GM23248 (cell line): ENCODE measurements around the gene FOXO1. TPM values are rescaled to one million over a fixed set of nuclear protein-coding genes. Genes with fewer than 3 reads are reported as not detected.

Experiments
- DNase-seq: peaks from one replicate; pipeline ENCODE4 v3.0.0-alpha.2; 2015
- H2AFZ ChIP-seq: fragments of 200-600 bp; sonication (generic); 2 replicates; pipeline ENCODE4 v1.6.1; 2016; ENCODE audit warnings: antibody characterized with exemption
- H3F3A ChIP-seq: fragments of 200-600 bp; sonication (generic); 2 replicates; pipeline ENCODE4 v1.6.1; 2016; ENCODE audit warnings: mild to moderate bottlenecking, antibody characterized with exemption, mixed run types; ENCODE audit not compliant: insufficient read depth
- H3K27ac ChIP-seq: fragments of 200-600 bp; sonication (generic); 2 replicates; pipeline ENCODE4 v1.5.1; 2016; ENCODE audit warnings: mild to moderate bottlenecking
- H3K27me3 ChIP-seq: fragments of 200-600 bp; sonication (generic); replicated peaks from 2 replicates; pipeline ENCODE4 v1.6.1; 2016; ENCODE audit warnings: mild to moderate bottlenecking; ENCODE audit not compliant: insufficient read depth
- H3K36me3 ChIP-seq: fragments of 200-600 bp; sonication (generic); 2 replicates; pipeline ENCODE4 v1.6.1; 2016; ENCODE audit warnings: low read depth, mild to moderate bottlenecking
- H3K4me1 ChIP-seq: fragments of 200-600 bp; sonication (generic); 2 replicates; pipeline ENCODE4 v1.6.1; 2016; ENCODE audit warnings: mild to moderate bottlenecking; ENCODE audit not compliant: insufficient read depth
- H3K4me2 ChIP-seq: fragments of 200-600 bp; sonication (generic); one replicate; pipeline ENCODE4 v1.6.1; 2016; ENCODE audit warnings: mild to moderate bottlenecking; ENCODE audit not compliant: unreplicated experiment
- H3K4me3 ChIP-seq: fragments of 200-600 bp; sonication (generic); 2 replicates; pipeline ENCODE4 v1.5.1; 2016; ENCODE audit warnings: mild to moderate bottlenecking
- H3K79me2 ChIP-seq: fragments of 200-600 bp; sonication (generic); 2 replicates; pipeline ENCODE4 v1.6.1; 2016; ENCODE audit warnings: mild to moderate bottlenecking; ENCODE audit not compliant: insufficient read depth
- H3K9ac ChIP-seq: fragments of 200-600 bp; sonication (generic); 2 replicates; pipeline ENCODE4 v1.6.1; 2016; ENCODE audit warnings: mild to moderate bottlenecking
- H3K9me2 ChIP-seq: fragments of 200-600 bp; sonication (generic); 2 replicates; pipeline ENCODE4 v1.6.1; 2016; ENCODE audit warnings: mixed run types, mild to moderate bottlenecking, moderate library complexity; ENCODE audit not compliant: insufficient read depth
- H3K9me3 ChIP-seq: fragments of 200-600 bp; sonication (generic); one replicate; pipeline ENCODE4 v1.6.1; 2017; ENCODE audit warnings: low read depth
- H4K20me1 ChIP-seq: fragments of 200-600 bp; sonication (generic); 2 replicates; pipeline ENCODE4 v1.6.0; 2016; ENCODE audit not compliant: insufficient read depth
- EZH2 ChIP-seq: fragments of 200-600 bp; sonication (generic); IDR thresholded peaks from 2 replicates; pipeline ENCODE4 v1.6.1; 2018; ENCODE audit warnings: antibody characterized with exemption, mild to moderate bottlenecking; ENCODE audit not compliant: insufficient read depth, poor library complexity, severe bottlenecking
- EZH2phosphoT487 ChIP-seq: fragments of 200-600 bp; sonication (generic); IDR thresholded peaks from 2 replicates; pipeline ENCODE4 v1.6.1; 2018; ENCODE audit warnings: antibody characterized with exemption, moderate library complexity, mild to moderate bottlenecking, low read depth; ENCODE audit not compliant: insufficient read depth
- WGBS, 2 experiments: methylation state at CpG; one replicate each; pipeline ENCODE4 v1.1.6; 2015 to 2017; ENCODE audit warnings: low lambda C conversion rate in 2 of 2, low coverage in 1 of 2; ENCODE audit errors: missing lambda C conversion rate in 2 of 2; 5-methylcytosine and 5-hydroxymethylcytosine counted together
- in situ Hi-C: fragments of 300-500 bp; cut with MboI; formaldehyde crosslinking; loops from 2 replicates; pipeline ENCODE4 v1.15.0; 2020
- polyA plus RNA-seq: library from polyadenylated mRNA; unstranded; fragments of >200 nt; fragmentation: Nextera tagmentation; extraction: Ambion mirVana; gene quantifications from 2 replicates; pipeline ENCODE4 v1.2.1, GENCODE V29; 2016
- total RNA-seq: library from RNA; depleted of rRNA; stranded (reverse); fragments of >200 nt; shearing (Covaris generic); gene quantifications from 2 replicates; pipeline ENCODE4 v1.2.3, GENCODE V29; 2014

The FOXO1 gene
- total and polyA plus RNA-seq, 2 experiments from 2014 or later, result 0.59 to 1.1 TPM

DNA sequence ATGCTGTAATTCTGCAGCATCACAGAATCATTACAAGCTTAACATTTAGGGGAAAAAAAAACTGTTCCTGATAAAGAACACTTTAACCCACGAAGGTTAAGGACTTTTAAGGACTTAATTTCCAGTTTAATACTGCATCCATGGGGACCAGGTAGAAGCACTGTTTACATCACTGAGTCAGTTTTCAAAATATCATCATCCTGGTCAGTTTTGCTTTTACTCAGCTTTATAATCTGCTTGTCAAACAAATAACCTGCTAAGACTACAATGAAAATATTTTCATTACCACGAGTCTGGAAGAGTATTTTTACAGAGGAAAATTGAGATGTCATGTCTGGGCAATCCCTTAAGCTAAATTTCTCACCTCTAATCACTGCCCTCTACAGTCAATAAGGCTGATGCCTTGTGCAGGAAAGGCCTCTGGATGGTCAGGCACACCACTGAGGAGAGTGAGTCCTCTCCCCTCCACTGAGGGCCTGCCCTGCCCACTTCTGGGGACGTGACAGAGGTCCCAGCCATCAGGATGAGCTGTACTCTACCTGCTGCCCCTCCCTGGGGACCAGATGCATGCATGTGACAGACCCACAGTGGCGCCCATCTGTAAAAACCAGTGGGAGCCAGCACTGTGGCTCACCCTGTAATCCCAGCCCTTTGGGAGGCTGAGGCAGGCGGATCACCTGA is 31.0 kb downstream of the FOXO1 start:
- no peak for TF ChIP-seq EZH2
- no peak for DNase-seq
- in situ Hi-C loops, result no loop called here
- H2AFZ ChIP-seq, result no peak overlapping the region
- H4K20me1 ChIP-seq, result no peaks in the 10 kb centered on the region
- H3K4me2 ChIP-seq, result no peak overlapping the region
- 49 to 54% methylated on average over 5 of the region's 5 CpGs for WGBS, 2 experiments
- no peaks in the 10 kb centered on the region for H3K9me2 ChIP-seq
- H3K79me2 ChIP-seq, result no peaks in the 10 kb centered on the region
- no peak overlapping the region for H3K9ac ChIP-seq
- no peak overlapping the region for H3K27ac ChIP-seq
- no peaks in the 10 kb centered on the region for H3F3A ChIP-seq
- no peak overlapping the region for H3K4me3 ChIP-seq
- H3K9me3 ChIP-seq, result no peaks in the 10 kb centered on the region
- H3K27me3 ChIP-seq, result no peaks in the 10 kb centered on the region
- H3K4me1 ChIP-seq, result peaks cover 9% of the 10 kb centered on the region; the same call in 1 of the 2 replicates
- no peaks in the 10 kb centered on the region for H3K36me3 ChIP-seq

DNA sequence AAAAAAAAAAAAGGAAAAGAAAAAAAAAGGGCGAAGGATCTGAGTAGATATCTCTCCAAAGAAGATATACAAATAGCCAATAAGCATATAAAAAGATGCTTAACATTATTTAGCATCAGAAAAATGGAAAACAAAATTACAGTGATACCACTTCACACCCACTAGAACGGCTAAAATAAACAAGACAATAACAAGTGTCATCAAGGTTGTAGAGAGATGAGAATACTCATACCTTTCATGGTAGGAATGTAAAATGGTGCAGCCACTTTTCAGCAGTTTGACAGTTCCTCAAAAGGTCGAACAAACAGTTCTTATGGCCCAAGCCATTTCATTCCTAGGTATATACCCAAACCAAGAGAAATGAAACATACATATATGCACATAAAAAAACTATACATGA is 33.5 kb downstream of the FOXO1 start:
- TF ChIP-seq EZH2, result no peak
- no peak for TF ChIP-seq EZH2phosphoT487
- Histone ChIP-seq H3F3A (no peaks in the 10 kb centered on the region), H3K9me2 (no peaks in the 10 kb centered on the region), H3K79me2 (no peaks in the 10 kb centered on the region), H3K4me2 (no peak overlapping the region), H3K27ac (no peak overlapping the region), H3K4me1 (no peaks in the 10 kb centered on the region), H3K36me3 (no peaks in the 10 kb centered on the region), H3K27me3 (no peaks in the 10 kb centered on the region), H3K9me3 (no peaks in the 10 kb centered on the region), H3K4me3 (no peak overlapping the region), H2AFZ (no peak overlapping the region), H4K20me1 (no peaks in the 10 kb centered on the region), H3K9ac (no peak overlapping the region)
- in situ Hi-C loops, result no loop called here
- WGBS, 2 experiments, result 58 to 70% methylated on average over 3 of the region's 3 CpGs
- no peak for DNase-seq

- no peaks in the 10 kb centered on the region for H3K79me2 ChIP-seq
- H3K9me3 ChIP-seq, result no peaks in the 10 kb centered on the region
- no peak overlapping the region for H3K4me3 ChIP-seq
- H3K36me3 ChIP-seq, result no peaks in the 10 kb centered on the region
- H3K27ac ChIP-seq, result no peak overlapping the region
- no peak overlapping the region for H3K4me2 ChIP-seq
- H3K27me3 ChIP-seq, result no peaks in the 10 kb centered on the region
- no peaks in the 10 kb centered on the region for H3K9me2 ChIP-seq
- H2AFZ ChIP-seq, result no peak overlapping the region
- H4K20me1 ChIP-seq, result no peaks in the 10 kb centered on the region
- in situ Hi-C loops, result no loop called here
- no peaks in the 10 kb centered on the region for H3K4me1 ChIP-seq
- WGBS, 2 experiments, result 74 to 81% methylated on average over 4 of the region's 4 CpGs
- TF ChIP-seq EZH2phosphoT487, result no peak
- no peak for TF ChIP-seq EZH2
- no peak for DNase-seq
- no peak overlapping the region for H3K9ac ChIP-seq
- no peaks in the 10 kb centered on the region for H3F3A ChIP-seq
These were observed 34.8 kb downstream of the FOXO1 start for GRCh38 chr13:40631605-40632004.

- H3K4me3 ChIP-seq, result no peak overlapping the region
- H3K27me3 ChIP-seq, result no peaks in the 10 kb centered on the region
- no peaks in the 10 kb centered on the region for H3K4me1 ChIP-seq
- DNase-seq, result no peak
- no peaks in the 10 kb centered on the region for H3F3A ChIP-seq
- H3K9me3 ChIP-seq, result no peaks in the 10 kb centered on the region
- no peak overlapping the region for H3K9ac ChIP-seq
- H3K9me2 ChIP-seq, result no peaks in the 10 kb centered on the region
- H3K36me3 ChIP-seq, result no peaks in the 10 kb centered on the region
- no peak overlapping the region for H3K4me2 ChIP-seq
- in situ Hi-C loops, result no loop called here
- no peak overlapping the region for H2AFZ ChIP-seq
- no peaks in the 10 kb centered on the region for H3K79me2 ChIP-seq
- H3K27ac ChIP-seq, result no peak overlapping the region
- no peaks in the 10 kb centered on the region for H4K20me1 ChIP-seq
- TF ChIP-seq EZH2 (no peak), EZH2phosphoT487 (no peak)
- 85 to 93% methylated on average over 3 of the region's 3 CpGs for WGBS, 2 experiments
These were observed 36.6 kb downstream of the FOXO1 start for GRCh38 chr13:40629678-40630384.
